Memory B cell (primary cell): Measurements from ENCODE around the gene NHS.

Experiments
- ATAC-seq: fragments of 150-1000 bp; cut with Tn5 transposase; 2 replicates; pipeline ENCODE4 v1.10.0; 2021; ENCODE audit warnings: low read depth, mild to moderate bottlenecking, moderate library complexity
- DNase-seq, 2 donors: peaks; one replicate each; pipeline ENCODE4 v3.0.0; 2022; ENCODE audit warnings: low spot score in 2 of 2
- H3K27ac Mint-ChIP-seq: one replicate; pipeline ENCODE4 v1.8.0; 2022; ENCODE audit warnings: mild to moderate bottlenecking, moderate library complexity, mixed read lengths
- H3K27me3 Mint-ChIP-seq: one replicate; pipeline ENCODE4 v1.8.0; 2022; ENCODE audit warnings: mixed read lengths
- H3K36me3 Mint-ChIP-seq: one replicate; pipeline ENCODE4 v1.8.0; 2022; ENCODE audit warnings: mild to moderate bottlenecking, mixed read lengths
- H3K4me1 Mint-ChIP-seq: one replicate; pipeline ENCODE4 v1.8.0; 2022; ENCODE audit warnings: mixed read lengths
- H3K4me3 Mint-ChIP-seq: one replicate; pipeline ENCODE4 v1.8.0; 2022; ENCODE audit warnings: mild to moderate bottlenecking, moderate library complexity, mixed read lengths
- H3K9me3 Mint-ChIP-seq: one replicate; pipeline ENCODE4 v1.8.0; 2022; ENCODE audit warnings: mixed read lengths

NHS gene

DNA sequence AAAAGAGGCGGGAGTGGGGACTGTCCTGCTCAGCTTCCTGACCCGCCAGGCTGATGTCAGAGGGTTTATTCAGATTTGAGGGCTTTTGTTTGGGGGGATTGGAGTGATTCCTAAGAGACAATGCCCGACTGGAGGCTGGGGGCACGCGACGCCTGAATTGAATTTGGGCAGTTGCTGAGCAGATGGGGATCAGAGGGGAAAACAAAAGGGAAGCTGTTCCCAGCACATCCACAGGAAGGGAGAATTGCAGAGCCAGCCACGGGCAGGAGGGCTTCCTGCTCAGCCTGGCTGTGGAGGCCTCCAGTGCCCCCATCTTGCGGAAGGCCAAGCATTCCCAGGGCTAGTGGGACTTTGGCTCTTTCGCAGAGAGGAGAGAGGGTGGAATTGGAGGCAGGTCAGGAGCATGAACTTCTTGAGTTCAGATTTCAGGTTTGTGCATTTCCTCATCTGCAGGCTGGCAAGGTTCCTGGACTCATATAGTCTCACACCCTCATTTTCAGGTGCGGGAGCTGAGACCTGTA, 162.8 kb downstream of the NHS start:
- no peak overlapping the region for H3K4me3 Mint-ChIP-seq
- no peak overlapping the region for H3K27ac Mint-ChIP-seq
- ATAC-seq (no peak), DNase-seq (no peak)
- H3K4me1 Mint-ChIP-seq, result no peaks in the 10 kb centered on the region
- H3K9me3 Mint-ChIP-seq, result no peaks in the 10 kb centered on the region
- peaks cover 4% of the 10 kb centered on the region for H3K27me3 Mint-ChIP-seq
- H3K36me3 Mint-ChIP-seq, result no peaks in the 10 kb centered on the region

DNA sequence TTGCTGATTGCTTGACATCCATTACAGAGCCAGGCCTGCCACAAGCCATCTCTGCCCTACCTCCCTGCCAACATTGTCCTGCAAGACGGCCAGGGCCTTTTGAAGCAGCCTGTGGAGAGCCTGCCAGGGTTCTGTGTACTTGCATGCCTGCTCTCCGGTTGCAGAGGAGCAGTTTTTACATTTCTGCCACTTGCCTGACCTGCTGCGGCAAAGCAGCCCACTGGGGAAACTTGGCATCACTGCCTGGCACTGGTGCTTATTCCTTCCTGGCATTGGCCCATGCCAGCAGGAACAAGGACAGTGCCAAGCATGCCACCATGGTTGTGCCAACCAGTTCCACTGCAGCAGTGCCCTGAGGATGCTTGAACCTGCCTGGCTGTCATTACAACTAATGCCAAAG, 167.1 kb downstream of the NHS start:
- no peak for ATAC-seq
- Mint-ChIP-seq H3K36me3 (no peaks in the 10 kb centered on the region), H3K4me1 (no peaks in the 10 kb centered on the region), H3K27ac (no peak overlapping the region), H3K4me3 (no peak overlapping the region), H3K9me3 (no peaks in the 10 kb centered on the region), H3K27me3 (peaks cover 3% of the 10 kb centered on the region)
- no peak for DNase-seq

DNA sequence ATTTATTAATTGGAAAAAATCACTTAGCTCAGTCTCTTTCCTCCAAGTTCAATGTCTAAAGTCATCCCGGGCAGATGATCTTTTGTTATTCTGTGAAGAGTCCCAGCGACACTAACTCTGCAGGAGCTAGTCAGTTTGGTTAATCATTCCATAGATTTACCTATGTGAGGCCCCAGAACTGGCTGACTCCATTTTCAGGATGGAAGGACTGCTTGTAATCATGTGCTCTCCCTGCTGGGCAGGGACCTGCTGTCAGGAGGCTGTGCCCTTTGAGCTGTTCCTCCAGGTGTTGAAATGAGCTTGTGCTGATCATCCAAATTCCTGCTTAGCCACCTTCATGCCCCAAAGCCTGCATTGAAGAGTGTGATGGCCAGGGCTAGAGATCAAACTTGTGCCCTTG, 169.8 kb downstream of the NHS start:
- H3K27ac Mint-ChIP-seq, result no peak overlapping the region
- no peaks in the 10 kb centered on the region for H3K9me3 Mint-ChIP-seq
- no peaks in the 10 kb centered on the region for H3K27me3 Mint-ChIP-seq
- no peaks in the 10 kb centered on the region for H3K4me1 Mint-ChIP-seq
- no peaks in the 10 kb centered on the region for H3K36me3 Mint-ChIP-seq
- H3K4me3 Mint-ChIP-seq, result no peak overlapping the region
- DNase-seq, result no peak
- no peak for ATAC-seq

DNA sequence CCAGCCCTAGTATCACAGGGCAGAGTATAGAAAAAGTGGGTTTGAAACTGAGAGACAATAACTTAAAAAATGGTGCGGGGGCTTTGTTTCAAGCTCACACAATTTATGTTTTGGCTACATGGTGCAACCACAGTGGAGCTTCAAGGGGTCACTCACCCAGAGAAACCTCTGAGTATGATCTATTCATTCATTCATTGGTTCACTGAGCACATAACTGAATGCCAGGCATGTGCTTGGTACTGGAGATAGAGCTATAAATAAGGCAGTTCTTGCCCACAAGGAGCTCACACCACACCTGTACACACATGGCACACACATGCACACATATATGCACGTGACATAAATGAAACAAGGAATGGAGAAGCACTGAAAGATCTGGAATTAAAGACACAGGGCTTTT, 171.4 kb downstream of the NHS start:
- Mint-ChIP-seq H3K9me3 (no peaks in the 10 kb centered on the region), H3K36me3 (no peaks in the 10 kb centered on the region), H3K27me3 (no peaks in the 10 kb centered on the region), H3K4me3 (no peak overlapping the region), H3K27ac (no peak overlapping the region), H3K4me1 (no peaks in the 10 kb centered on the region)
- DNase-seq (no peak), ATAC-seq (no peak)

DNA sequence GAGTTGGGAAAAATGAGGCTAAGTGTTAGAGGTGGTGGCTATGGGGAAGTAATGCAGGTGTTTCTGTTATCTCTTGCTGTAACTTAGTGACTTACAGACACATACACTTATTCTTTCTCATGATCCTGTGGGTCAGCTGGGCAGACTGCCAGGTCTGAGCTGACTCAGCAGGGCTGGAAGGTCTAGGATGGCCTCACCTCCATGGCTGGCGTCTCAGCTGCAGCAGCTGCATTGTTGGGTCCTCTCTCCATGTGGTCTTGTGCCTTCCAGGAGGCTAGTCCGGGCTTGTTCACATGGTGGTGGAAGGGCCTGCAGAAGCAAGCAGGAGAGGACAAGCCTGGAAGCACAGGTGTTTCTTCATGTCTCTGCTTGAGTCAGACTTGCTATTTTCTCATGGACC, 172.7 kb downstream of the NHS start:
- DNase-seq (no peak), ATAC-seq (no peak)
- H3K4me1 Mint-ChIP-seq, result no peaks in the 10 kb centered on the region
- no peaks in the 10 kb centered on the region for H3K9me3 Mint-ChIP-seq
- H3K27ac Mint-ChIP-seq, result no peak overlapping the region
- H3K27me3 Mint-ChIP-seq, result no peaks in the 10 kb centered on the region
- H3K36me3 Mint-ChIP-seq, result no peaks in the 10 kb centered on the region
- H3K4me3 Mint-ChIP-seq, result no peak overlapping the region

DNA sequence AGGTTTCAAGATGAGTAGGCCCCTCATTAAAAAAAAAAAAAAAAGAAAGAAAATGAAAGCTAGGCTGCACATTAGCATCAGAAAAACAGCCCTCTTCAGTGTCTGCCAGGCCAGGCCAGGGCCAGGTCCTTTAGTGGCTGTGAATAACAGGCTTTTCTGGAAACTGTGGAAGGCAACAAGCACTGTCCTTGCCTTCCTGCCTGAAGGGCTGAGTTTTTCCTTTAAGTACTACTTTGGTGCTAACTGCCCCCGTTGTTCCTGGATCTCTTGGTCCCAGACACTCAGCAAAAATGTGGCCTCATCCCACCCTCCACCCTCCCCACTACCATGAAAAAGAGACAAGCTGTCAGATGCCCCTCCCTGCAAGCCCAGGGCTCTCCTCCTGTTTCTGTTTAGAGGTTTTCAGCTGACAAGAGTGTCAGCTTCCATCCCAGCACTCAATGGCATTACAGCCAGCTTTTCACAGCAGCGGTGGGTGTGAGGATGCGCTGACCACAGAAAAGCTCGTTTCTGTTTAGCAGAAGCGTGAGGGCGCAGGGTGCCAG, 174.2 kb downstream of the NHS start:
- ATAC-seq, result no peak
- H3K27me3 Mint-ChIP-seq, result no peaks in the 10 kb centered on the region
- DNase-seq, result no peak
- H3K9me3 Mint-ChIP-seq, result no peaks in the 10 kb centered on the region
- no peaks in the 10 kb centered on the region for H3K36me3 Mint-ChIP-seq
- no peak overlapping the region for H3K4me3 Mint-ChIP-seq
- no peak overlapping the region for H3K27ac Mint-ChIP-seq
- H3K4me1 Mint-ChIP-seq, result no peaks in the 10 kb centered on the region

DNA sequence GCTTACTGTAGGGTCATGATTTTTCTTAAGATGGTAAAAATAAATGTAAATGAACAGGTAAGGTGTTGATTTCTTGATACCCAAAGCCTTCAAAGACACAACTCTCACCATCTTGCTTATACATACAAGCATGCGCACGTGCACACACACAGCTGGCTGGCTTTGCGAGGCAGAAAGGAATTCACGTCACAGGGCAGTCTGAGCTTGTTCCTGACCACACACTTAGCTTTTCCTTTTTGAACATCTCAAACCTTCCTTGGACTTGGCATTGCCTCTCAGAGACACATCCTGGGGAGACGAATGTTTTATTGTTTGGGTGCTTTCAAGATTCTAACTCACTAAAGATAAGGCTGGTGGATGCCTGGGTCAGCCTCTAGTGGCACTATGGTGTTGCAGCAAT, 175.0 kb downstream of the NHS start:
- Mint-ChIP-seq H3K4me1 (no peaks in the 10 kb centered on the region), H3K27me3 (no peaks in the 10 kb centered on the region), H3K9me3 (no peaks in the 10 kb centered on the region), H3K36me3 (no peaks in the 10 kb centered on the region), H3K27ac (no peak overlapping the region), H3K4me3 (no peak overlapping the region)
- DNase-seq, result no peak
- ATAC-seq, result no peak

DNA sequence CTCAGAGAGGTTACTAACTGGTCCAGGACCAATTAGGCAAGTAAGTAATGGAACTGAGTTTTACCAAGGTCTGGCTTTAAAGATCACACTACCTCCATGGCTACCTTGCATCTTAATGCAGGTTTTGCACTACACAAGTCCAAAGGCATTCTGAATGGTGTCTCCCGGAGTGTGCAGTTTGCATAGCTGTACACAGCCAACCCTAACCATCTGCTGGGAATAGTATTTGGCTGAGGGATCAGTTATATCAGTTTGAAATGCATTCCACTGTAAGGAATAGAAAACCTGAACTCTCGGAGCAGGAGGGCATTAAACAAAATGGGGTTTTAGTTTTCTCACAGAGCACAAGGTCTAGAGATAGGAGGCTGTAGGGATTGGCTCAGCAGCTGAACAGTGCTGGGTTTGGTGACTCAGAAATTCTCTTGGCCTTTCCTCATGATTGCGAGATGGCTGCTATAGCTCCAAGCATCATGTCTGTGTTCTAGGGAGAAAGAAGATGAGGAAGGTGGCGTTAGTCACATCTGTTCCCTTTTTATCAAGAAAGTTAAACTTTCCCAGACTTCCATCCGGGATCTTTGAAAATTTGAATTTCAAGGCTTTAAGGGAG, 177.1 kb downstream of the NHS start:
- no peaks in the 10 kb centered on the region for H3K36me3 Mint-ChIP-seq
- H3K4me3 Mint-ChIP-seq, result no peak overlapping the region
- ATAC-seq (no peak), DNase-seq (no peak)
- H3K9me3 Mint-ChIP-seq, result no peaks in the 10 kb centered on the region
- H3K27ac Mint-ChIP-seq, result no peak overlapping the region
- no peaks in the 10 kb centered on the region for H3K27me3 Mint-ChIP-seq
- H3K4me1 Mint-ChIP-seq, result no peaks in the 10 kb centered on the region

DNA sequence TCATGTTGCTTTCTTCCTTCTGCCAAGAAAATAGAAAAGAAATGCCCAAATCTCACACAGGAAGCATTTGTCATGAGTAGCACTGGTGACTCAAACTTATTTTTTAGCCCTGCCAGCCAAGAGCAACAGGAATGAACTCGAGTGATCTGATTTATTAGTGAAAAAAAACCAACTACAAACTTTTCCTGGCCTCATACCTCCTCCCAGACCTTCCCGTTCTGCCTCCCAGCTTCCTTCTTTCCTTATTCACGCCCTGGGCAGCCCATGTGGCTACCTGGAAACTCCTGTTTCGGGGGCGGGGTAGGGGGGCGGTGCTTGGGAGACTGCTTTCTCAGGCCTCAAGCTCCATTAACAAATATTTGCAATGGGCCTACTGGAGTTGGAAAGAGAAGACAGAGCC, 178.5 kb downstream of the NHS start:
- H3K9me3 Mint-ChIP-seq, result no peaks in the 10 kb centered on the region
- ATAC-seq (no peak), DNase-seq (no peak)
- H3K4me3 Mint-ChIP-seq, result no peak overlapping the region
- no peaks in the 10 kb centered on the region for H3K27me3 Mint-ChIP-seq
- no peaks in the 10 kb centered on the region for H3K4me1 Mint-ChIP-seq
- H3K27ac Mint-ChIP-seq, result no peak overlapping the region
- no peaks in the 10 kb centered on the region for H3K36me3 Mint-ChIP-seq

DNA sequence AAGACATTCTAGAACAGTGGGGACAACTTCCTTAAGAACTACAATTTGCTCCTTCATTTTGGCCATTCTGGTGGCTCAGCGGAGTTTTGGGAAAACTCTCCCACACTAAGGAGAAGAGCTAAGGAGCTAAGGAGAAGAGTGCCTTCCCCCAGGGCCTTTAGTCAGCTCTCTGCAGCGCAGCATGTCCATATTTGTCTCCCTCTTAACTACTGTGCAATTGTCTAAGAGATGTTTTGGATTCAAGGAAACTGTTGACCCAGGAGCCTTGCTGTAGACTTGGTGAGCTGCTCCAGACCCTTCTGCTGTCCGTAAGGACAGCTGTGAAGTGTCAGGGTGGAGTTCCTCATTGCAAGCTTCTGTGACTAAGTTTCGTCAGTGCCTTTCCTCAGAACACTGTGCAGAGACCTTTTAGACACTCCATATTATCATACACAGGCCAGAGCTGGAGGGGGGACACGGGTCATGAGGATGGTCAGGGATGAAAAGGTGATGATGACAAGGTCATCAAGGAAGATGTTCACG, 179.0 kb downstream of the NHS start:
- ATAC-seq, result no peak
- Mint-ChIP-seq H3K36me3 (no peaks in the 10 kb centered on the region), H3K9me3 (no peaks in the 10 kb centered on the region), H3K27ac (no peak overlapping the region), H3K4me1 (no peaks in the 10 kb centered on the region), H3K4me3 (no peak overlapping the region), H3K27me3 (no peaks in the 10 kb centered on the region)
- DNase-seq, result no peak

DNA sequence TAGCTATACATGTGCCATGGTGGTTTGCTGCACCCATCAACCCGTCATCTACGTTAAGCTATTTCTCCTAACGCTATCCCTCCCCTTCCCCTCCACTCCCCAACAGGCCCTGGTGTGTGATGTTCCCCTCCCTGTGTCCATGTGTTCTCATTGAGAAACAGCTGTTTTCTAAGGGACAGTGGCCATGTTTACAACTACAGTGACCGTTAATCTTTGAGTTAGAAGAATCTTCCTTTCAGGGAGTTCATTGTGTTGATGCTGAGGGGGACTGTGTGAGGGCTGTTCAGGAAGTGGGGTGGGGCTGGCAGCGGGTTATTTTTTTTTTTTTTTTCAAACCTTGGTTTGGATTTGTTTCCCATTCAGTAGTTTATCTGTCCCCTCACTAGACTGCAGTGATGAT, 179.9 kb downstream of the NHS start:
- H3K27ac Mint-ChIP-seq, result no peak overlapping the region
- no peaks in the 10 kb centered on the region for H3K27me3 Mint-ChIP-seq
- DNase-seq (no peak), ATAC-seq (no peak)
- H3K4me3 Mint-ChIP-seq, result no peak overlapping the region
- no peaks in the 10 kb centered on the region for H3K4me1 Mint-ChIP-seq
- no peaks in the 10 kb centered on the region for H3K36me3 Mint-ChIP-seq
- no peaks in the 10 kb centered on the region for H3K9me3 Mint-ChIP-seq

DNA sequence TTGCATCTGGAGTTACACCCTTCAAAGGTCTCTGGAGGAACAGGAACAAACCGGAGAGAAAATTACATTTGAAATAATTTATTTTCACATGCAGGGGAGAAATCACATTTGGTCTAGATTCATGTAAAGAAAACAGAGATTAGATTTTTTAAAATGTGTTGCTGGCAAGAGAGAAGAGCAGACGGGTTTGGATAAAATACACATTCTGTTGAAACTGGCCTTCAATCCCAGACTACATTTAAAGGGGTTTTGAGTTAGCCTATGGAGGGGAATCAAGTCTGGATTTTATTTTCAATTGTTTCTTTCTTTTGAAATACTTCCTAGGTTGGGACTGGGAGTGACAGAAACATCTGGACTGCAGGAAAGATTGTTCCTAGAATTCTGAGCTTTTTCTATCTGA, 180.8 kb downstream of the NHS start:
- Mint-ChIP-seq H3K9me3 (no peaks in the 10 kb centered on the region), H3K27ac (no peak overlapping the region), H3K4me1 (no peaks in the 10 kb centered on the region), H3K27me3 (no peaks in the 10 kb centered on the region), H3K36me3 (no peaks in the 10 kb centered on the region), H3K4me3 (no peak overlapping the region)
- DNase-seq (no peak), ATAC-seq (no peak)

DNA sequence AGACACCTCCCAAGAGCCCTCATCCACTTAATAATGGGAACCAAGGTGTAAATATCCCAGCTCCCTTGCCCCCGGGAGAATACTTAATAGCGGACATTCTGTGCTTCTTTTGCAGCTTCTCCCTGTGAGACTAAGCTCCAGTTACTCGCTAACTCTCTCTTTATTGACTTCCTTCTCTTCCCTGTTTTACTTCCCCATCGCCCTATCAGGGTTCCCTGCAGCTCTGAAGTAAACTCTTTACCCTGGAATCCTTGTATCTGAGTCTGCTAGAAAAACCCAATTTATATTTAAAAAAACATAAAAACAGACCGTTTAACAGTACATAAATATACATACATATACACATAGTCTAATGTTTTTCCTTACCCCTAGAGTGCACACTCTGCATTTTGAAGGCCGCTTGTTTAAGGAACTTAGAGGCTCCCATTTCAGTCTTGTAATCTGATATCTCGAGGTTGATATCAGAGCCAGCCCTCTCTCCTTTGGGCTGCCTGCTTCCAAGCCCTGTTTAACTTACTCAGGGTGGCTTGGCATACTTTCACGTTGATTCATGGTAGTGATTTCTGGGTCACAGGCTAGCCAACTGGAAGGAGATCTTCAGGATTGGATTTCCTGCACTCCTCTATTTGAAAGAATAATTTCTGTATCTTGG, 184.9 kb downstream of the NHS start:
- Mint-ChIP-seq H3K27me3 (no peaks in the 10 kb centered on the region), H3K36me3 (no peaks in the 10 kb centered on the region), H3K9me3 (no peaks in the 10 kb centered on the region), H3K4me3 (no peak overlapping the region), H3K27ac (no peak overlapping the region), H3K4me1 (no peaks in the 10 kb centered on the region)
- no peak for DNase-seq
- ATAC-seq, result no peak

DNA sequence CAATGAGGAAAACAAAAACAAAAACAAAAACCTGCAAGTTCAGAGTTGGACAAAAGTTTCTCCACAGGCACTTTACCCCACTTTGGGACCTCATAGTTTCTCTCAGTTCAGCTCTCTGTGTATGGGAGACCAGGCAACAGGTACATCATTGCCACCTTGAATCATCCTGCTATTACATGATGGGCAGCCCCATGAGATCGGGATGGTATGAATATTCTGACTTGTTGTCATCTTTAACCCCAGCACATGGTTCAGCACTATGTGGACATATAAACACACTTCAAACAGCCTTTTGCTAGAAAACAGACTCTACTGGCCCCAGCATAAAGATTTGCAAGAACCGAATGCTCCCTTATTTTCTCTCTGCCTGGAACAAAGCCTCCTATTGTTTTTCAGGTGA, 185.4 kb downstream of the NHS start:
- H3K27ac Mint-ChIP-seq, result no peak overlapping the region
- H3K27me3 Mint-ChIP-seq, result no peaks in the 10 kb centered on the region
- ATAC-seq, result no peak
- no peak for DNase-seq
- no peak overlapping the region for H3K4me3 Mint-ChIP-seq
- no peaks in the 10 kb centered on the region for H3K9me3 Mint-ChIP-seq
- no peaks in the 10 kb centered on the region for H3K4me1 Mint-ChIP-seq
- no peaks in the 10 kb centered on the region for H3K36me3 Mint-ChIP-seq

DNA sequence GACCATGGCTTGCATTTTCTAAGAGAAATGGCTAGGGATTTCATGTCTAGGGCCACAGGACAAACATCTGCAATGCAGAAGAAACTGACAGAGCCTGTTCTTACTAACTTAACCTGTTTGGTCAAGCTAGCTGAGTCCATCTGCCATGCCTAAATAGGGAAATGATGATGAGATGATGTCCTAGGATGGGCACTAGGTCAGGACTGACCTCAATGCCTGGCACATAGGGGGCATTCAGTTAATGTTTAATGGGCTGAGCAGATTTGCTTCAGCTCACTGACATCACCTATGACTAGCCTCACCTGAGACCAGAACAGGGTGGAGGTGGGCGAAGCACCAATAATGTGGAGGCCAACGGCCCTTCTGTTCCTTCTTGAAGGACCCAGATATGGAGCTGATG, 188.1 kb downstream of the NHS start:
- H3K36me3 Mint-ChIP-seq, result no peaks in the 10 kb centered on the region
- no peaks in the 10 kb centered on the region for H3K9me3 Mint-ChIP-seq
- no peak overlapping the region for H3K4me3 Mint-ChIP-seq
- H3K4me1 Mint-ChIP-seq, result no peaks in the 10 kb centered on the region
- no peak for DNase-seq
- ATAC-seq, result no peak
- no peak overlapping the region for H3K27ac Mint-ChIP-seq
- H3K27me3 Mint-ChIP-seq, result no peaks in the 10 kb centered on the region
